ENCODE measurements around the gene CCDC63.

CCDC63 gene

DNA sequence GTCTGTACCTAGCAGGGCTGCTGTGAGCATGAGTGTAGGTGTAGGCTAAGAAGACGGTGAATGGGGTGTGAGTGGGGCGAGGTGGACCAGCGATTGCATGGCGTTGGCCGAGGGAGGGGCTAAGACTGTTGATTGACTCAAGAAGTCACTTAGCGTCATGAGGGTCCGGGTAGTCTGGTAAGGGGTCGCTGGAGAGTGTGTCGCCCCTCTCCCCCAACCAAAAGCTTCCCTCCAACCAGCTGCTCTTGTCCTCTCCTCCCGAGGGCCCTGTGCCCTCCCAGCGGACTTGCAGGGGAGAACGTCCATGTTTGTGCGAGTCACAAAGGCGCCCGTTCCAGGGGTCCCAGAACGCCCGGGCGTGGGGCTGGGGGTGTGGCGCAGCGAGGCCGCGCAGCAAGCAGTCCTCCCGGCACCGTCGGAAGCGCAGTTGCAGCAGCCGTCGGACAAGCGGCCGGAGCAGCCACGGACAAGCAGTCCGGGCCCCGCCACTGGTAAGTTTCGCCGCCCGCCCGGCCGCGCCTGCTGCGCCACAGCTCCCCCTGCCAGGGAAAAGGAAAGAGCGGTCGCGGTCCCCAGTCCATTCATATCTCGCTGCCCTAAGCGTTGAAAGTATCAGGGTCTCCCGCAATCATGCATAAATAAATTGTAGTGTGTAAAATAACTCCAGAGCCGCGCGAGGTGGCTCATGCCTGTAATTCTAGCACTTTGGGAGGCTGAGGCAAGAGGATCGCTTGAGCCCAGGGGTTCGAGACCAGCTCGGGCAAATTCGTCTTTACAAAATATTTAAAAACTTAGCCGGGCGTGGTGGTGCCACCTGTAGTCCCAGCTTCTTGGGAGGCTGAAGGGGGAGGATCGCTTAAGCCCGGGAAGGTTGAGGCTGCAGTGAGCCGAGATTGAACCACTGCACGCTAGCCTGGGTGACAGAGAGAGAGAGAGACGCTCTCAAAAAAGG, at the start of gene CCDC63:
Gene CCDC63, plus strand, starts transcription at position 373 of the 952 bp plus-strand sequence. CDS start 5,968 bp downstream, outside the sequence.
- peak in 34 of 51 donors; percentile 1 to 56 (median 8) for DNase-seq

- DNase-seq = no peak
Measured at GRCh38 chr12:110798461-110798860, 48.3 kb upstream of the CCDC63 start.

DNA sequence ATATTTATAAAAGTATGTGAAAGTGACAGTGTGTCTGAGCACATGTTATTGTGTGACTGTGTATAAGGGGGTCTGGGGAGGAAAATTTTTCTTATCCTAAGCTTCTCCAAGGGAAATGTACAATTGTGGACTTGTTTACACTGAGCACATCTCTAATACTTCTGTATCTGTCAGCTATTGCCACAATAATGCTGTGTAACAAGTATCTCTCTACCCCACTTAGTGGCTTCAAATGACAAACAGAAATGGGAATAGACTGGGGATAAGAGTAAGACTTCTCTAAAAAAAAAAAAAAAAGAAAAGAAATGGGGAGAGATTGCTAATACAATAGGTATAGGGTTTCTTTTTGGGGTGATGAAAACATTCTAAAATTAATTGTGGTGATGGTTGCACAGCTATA, 44.3 kb upstream of the CCDC63 start:
- no peak for DNase-seq

DNA sequence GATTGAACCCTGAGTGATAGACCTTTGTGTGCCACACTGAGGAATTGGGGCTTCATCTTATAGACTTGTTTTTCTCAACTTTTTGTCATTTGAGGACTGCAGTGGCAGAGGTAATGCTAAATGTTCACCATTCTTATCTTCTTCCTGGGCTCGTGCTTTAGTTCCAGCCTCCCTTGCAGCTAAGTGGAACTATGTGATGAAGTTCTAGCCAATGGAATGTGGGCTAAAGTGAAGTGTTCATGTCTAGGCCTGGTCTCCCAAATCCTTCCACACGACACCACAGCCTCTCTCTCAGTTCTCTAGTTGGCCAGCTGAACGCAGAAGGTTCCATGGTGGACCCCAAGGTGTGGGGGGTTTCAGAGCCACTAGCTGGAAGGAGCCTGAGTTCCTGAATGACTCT, 42.4 kb upstream of the CCDC63 start:
- no peak for DNase-seq

GRCh38 chr12:110807640-110808039, 39.1 kb upstream of the CCDC63 start:
- DNase-seq = no peak

DNA sequence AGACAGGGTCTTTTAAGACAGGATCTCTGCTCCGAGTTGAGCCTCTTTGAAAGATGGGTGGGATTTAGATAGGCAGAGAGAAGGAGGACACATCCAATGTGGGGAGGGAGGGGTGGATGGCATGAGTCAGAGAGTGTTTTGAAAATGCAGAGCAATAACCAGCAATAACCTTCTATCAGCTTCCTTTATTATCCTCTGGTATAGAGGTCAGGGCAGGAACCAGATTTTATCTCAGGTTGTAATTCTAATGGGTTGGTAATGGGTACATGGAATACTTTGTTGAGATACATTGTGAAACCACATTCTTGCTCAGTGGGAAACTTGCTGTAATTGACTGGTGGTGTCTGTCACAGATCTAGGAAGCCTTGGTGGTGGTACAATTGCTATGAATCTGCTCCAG, 37.6 kb upstream of the CCDC63 start:
- DNase-seq = no peak

DNA sequence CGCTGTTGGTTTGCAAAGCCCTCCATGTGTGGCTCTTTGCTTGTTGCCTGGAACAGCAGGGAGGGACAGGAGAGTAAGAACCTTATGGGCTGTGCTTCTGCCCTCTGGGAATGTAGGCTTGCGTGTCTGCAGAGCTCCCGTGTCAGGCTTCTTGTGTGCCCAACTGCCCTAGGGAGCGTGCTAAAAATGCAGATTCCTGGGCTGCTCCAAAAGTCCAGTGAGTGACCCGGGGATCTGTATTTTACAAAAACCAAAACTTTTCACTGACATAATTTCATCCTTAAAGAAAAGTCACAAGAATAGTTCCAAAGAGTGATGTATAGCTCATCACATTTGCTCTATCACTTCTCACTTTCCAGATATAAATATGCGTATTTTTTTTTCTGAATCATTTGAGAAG, 34.8 kb upstream of the CCDC63 start:
- DNase-seq = no peak

DNA sequence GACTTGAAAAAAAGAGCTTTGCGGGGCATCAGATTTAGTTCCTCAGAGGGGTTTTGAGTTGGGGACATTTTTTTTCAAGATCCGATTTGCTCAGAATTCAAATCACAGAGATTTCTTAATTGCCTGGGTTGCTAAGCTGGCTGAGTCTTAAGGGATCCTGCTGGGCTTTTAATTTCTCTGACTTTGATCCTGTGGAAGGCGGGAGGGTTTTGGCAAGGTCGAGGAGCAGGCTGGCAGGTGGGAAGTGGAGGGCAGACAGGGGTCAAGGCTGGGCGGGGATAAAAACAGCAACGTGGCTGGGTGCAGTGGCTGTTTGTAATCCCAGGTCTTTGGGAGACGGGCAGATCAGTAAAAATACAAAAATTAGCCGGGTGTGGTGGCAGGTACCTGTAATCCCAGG, 33.5 kb upstream of the CCDC63 start:
- peak in 2 of 51 donors; percentile 1 to 5 for DNase-seq

DNA sequence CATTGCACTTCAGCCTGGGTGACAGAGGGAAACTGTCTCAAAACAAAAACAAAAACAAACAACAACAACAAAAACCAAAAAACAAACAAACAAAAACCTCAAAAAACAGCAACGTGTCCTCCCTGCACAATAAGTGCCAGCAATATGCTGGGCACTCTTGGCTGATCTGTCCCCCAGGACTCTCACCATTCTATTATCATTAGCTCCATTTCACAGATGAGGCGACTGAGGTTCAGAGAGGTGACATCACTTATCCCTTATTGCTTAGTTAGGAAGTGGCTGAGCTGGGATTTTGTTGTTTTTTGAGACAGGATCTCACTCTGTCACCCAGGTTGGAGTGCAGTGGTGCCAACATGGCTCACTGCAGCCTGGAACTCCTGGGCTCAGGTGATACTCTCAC, 33.0 kb upstream of the CCDC63 start:
- DNase-seq = no peak

GRCh38 chr12:110816248-110816647, 30.5 kb upstream of the CCDC63 start:
- no peak for DNase-seq

DNA sequence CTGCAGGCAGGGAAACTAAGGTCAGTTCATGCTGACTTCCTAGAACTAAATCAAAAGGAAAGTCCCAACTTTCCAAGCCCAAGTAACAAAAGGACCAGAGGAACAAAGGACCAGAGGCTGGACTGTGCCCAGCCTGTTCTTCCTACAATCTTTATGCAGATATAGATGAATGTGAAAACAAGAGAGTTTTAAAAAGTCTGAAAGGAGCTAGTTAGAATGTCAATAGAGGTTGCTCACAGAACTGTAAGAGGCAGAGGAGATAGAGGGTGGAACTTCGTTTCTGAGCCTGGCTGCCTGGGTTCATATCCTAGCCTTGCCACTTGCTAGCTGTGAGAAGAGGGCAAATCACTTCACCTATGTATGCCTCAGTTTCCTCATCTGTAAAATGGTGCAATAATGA, 30.0 kb upstream of the CCDC63 start:
- DNase-seq = no peak

DNA sequence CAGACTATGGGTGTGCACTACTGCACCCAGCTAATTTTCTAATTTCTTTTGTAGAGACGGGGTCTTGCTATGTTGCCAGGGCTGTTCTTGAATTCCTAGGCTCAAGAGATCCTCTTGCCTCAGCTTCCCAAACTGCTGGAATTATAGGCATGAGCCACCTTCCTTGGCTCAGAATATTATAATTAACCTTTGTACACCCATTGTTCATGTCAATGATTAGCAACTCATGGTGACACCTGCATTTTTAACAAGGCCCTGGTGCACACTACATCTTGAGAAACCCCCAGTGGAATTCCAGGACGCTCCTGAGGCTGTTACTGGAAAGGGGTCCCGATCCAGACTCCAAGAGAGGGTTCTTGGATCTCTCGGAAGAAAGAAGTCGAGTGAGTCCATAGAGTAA, 28.3 kb upstream of the CCDC63 start:
- DNase-seq = no peak

GRCh38 chr12:110819150-110819549, 27.6 kb upstream of the CCDC63 start:
- no peak for DNase-seq

DNA sequence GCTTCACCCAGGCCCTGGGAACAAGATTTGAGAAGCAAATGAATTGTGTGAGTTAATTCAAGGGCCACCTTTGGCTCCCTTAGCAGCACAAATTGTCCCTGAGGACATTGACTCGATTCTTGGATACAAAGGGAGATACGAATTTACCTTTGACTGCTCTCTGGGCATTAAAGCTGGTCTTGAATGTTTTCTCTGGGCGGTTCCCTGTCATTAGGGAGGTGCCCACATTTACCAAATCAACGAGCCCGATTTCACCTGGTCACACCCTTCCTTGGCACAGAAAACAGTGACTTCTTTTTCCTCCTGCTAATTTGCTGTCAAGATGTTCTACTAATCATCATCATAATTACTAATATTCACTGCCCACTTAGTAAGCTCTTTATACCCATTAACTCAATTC, 27.1 kb upstream of the CCDC63 start:
- DNase-seq = no peak

DNA sequence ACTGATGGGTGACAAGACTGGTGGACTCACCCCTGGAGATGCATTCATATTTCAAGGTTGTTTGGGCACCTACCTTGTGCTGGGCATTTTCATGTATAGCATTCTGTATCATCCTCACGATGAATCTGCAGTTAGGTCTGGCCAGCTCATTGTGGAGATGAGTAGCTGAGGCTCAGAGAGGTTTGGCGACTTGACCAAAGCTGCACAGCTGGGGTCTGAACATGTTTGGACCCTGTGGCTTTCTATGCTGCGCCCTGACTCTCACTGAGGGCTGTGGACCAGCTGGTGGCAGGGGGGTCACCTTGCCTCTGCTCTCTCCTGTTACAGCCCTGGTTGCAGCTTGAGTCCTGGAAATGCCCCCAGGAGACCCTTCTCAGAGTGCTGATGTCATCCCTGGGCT, 24.9 kb upstream of the CCDC63 start:
- DNase-seq = no peak

GRCh38 chr12:110822821-110823415, 23.9 kb upstream of the CCDC63 start:
- DNase-seq = no peak

DNA sequence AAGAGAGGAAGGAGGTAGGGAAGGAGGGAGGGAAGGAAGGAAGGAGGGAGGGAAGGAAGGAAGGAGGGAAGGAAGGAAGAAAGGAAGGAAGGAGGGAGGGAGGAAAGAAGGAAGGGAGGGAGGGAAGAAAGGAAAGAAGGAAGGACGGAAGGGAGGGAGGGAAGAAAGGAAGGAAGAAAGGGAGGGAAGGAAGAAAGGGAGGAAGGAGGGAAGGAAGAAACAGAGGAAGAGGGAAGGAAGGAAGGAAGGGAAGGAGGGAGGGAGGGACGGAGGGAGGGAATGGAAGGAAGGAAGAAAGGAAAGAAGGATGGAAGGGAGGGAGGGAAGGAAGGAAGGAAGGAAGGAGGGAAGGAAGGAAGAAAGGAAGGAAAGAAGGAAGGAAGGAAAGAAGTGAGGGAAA, 22.4 kb upstream of the CCDC63 start:
- DNase-seq = no peak

DNA sequence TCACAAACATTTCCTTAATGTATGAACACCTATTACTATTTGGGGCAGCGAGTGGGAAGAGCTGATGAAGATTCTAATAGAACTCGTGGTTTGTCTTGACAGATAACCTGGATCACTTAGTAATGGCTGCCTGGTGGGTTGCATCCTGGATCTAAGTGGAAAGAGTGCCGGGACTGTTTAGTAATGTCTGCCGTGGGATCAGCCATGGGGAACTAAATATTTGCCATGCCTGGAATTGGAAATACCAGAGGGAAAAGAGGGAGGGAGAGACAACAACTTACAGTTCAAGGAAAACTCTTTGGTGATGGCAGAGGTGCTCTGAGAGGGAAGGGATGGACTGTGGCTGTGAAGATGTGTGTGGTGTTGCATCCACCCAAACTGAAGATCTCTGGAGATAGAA, 21.3 kb upstream of the CCDC63 start:
- no peak for DNase-seq

DNA sequence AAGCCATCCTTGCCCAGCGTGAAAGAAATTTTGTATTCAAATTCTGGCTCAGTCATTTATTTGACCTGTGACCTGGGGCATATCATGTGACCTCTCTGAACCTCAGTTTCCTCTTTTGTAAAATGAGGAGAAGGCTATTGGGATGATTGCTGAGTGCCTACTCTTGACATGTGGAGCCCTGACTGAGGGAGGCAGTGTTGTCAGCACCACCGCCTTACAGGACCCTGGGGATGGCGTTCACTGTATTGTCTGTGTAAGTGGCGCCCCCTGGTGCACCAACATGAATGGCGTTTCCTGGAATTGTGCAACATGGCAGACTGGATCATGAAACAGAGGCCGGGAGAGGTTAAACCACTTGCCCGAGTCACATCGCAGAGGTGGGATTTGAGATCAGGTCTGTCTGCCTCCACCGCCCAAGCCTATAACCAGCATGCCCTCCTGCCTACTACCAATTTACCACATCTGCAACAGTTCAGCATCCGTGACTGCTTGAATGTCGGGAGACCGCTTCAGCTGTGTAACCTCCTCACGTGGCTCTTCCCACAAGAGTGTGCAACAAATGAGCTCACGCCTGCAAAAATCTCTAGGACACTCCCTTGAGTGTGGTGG, 20.1 kb upstream of the CCDC63 start:
- peak; percentile 10 to 90 (median 64) for DNase-seq

DNA sequence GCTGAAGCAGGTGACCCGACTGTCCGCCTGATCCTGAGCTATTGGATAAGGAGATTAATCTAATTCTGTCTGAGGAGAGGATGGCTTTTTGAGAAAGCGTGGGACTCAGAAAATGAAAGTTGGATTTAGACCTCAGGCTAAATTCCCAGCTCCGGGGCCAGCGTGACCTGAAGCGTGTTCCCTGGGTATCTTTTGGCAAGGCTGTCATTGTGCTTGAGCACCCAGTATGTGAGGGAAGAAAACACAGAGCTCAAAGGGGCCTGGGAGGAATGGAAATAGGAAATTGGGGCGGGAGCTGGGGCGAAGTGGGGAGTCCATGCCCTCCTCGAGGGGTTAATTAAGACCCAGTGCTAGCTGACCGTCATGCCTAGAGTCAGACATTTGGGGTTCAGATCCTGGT, 17.5 kb upstream of the CCDC63 start:
- no peak for DNase-seq

DNA sequence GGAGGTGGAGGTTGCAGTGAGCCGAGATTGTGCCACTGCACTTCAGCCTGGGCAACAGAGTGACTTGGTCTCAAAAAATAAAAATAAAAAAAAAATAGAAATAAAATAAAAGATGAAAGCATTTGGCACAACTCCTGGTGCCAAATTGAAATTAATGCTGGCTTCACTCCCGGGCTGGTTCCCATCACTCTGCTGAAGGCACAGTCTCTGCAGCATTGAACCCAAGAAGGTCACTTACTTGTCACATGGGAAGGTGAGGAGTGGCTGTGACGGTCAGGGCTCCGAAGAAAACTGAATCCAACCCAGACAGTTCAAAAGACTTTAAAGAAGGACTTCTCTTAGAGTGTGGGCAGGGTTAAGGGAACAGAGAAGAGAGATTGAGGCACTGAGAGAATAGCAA, 10.5 kb upstream of the CCDC63 start:
- peak in 1 of 51 donors; percentile 1 for DNase-seq

GRCh38 chr12:110841007-110841406, 5.8 kb upstream of the CCDC63 start:
- DNase-seq = no peak

DNA sequence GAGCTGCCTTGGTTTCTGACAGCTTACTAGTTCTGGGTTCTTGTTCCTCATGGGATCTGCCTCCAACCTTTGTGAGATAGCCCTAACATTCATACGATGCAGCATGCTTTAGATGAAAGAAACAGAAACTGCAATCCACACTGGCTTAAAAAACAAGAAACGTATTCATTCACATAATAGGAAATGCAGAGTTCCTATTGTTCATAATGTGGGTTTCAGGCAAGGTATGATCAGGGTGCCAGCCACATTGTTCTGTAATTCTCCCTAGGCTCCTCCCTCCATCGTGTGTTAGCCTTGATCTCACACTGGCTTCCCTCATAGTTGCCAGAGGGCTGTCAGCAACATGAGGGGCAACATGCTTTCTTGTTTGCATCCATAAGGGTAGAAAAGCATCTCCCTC, 2.7 kb upstream of the CCDC63 start:
- DNase-seq = no peak
